H1 (cell line): ENCODE measurements around the gene PRG3. TPM values are rescaled to one million over a fixed set of nuclear protein-coding genes. Genes with fewer than 3 reads are reported as not detected.

Experiments used
- CTCF ChIA-PET: fragments of 300-600 bp; sonication (Branson Sonifier 250); formaldehyde crosslinking; loops from one replicate; lab custom pipeline; 2021; ENCODE audit not compliant: partially characterized antibody; lab: Charles Lee
- POLR2A ChIA-PET: fragments of 300-600 bp; sonication (Branson Sonifier 250); formaldehyde crosslinking; loops from one replicate; lab custom pipeline; 2021; ENCODE audit warnings: inconsistent platforms; ENCODE audit not compliant: partially characterized antibody; lab: Charles Lee
- DNase-seq, 2 experiments: peaks; one replicate each; pipeline versions ENCODE4 v3.0.0 to v3.0.0-alpha.2; 2010 to 2022; ENCODE audit warnings: low spot score in 2 of 2, low read depth in 1 of 2, mixed read lengths in 1 of 2
- FAIRE-seq: peaks from 2 replicates; lab custom pipeline; 2011; peaks lifted over from hg19 to GRCh38; lab: Jason Lieb, UNC
- H2AFZ ChIP-seq: 2 replicates; pipeline ENCODE4 v1.8.1; 2012; ENCODE audit warnings: low read length, inconsistent platforms
- H2AK5ac ChIP-seq: 2 replicates; pipeline ENCODE4 v1.6.1; 2013; ENCODE audit warnings: low read depth, low read length
- H2BK120ac ChIP-seq: replicated peaks from 2 replicates; pipeline ENCODE3; 2013; ENCODE audit warnings: low read depth, low read length, inconsistent platforms
- H2BK12ac ChIP-seq: 2 replicates; pipeline ENCODE4 v1.6.1; 2013; ENCODE audit warnings: low read depth, low read length
- H2BK15ac ChIP-seq: 2 replicates; pipeline ENCODE4 v1.6.1; 2013; ENCODE audit warnings: low read length
- H2BK20ac ChIP-seq: 2 replicates; pipeline ENCODE4 v1.6.1; 2013; ENCODE audit warnings: low read length
- H2BK5ac ChIP-seq: 2 replicates; pipeline ENCODE4 v1.6.1; 2013; ENCODE audit warnings: low read depth, low read length
- H3K14ac ChIP-seq: 2 replicates; pipeline ENCODE4 v1.6.1; 2013; ENCODE audit warnings: inconsistent platforms; ENCODE audit not compliant: insufficient read length
- H3K18ac ChIP-seq: 2 replicates; pipeline ENCODE4 v1.6.1; 2013; ENCODE audit warnings: low read length; ENCODE audit errors: extremely low read depth
- H3K23ac ChIP-seq: 2 replicates; pipeline ENCODE4 v1.6.1; 2013; ENCODE audit warnings: inconsistent platforms; ENCODE audit not compliant: insufficient read length
- H3K23me2 ChIP-seq: 2 replicates; pipeline ENCODE4 v1.6.1; 2013; ENCODE audit warnings: low read depth, low read length
- H3K27ac ChIP-seq: 2 replicates; pipeline ENCODE4 v1.6.1; 2011; ENCODE audit warnings: low read depth, low read length, inconsistent platforms
- H3K27me3 ChIP-seq, 4 experiments: replicated peaks in 1 of 4; 1 replicate in 1 of 4; 2 replicates in 3 of 4; pipeline versions ENCODE4 v1.6.1 to v1.8.1; 2011 to 2013; ENCODE audit warnings: low read length in 3 of 4, mild to moderate bottlenecking in 3 of 4, inconsistent platforms in 2 of 4, mixed read lengths in 2 of 4, moderate library complexity in 1 of 4; ENCODE audit not compliant: control insufficient read depth in 3 of 4, insufficient read depth in 3 of 4; ENCODE audit errors: extremely low read depth in 1 of 4
- H3K36me3 ChIP-seq, 4 experiments: 2 replicates each; pipeline versions ENCODE4 v1.6.1 to v1.8.1; 2011 to 2013; ENCODE audit warnings: mild to moderate bottlenecking in 4 of 4, low read length in 3 of 4, moderate library complexity in 2 of 4, control low read depth in 1 of 4, inconsistent platforms in 1 of 4; ENCODE audit not compliant: insufficient read depth in 4 of 4, control insufficient read depth in 2 of 4
- H3K4ac ChIP-seq: replicated peaks from 2 replicates; pipeline ENCODE3; 2013; ENCODE audit warnings: low read length, low read depth, mixed read lengths, inconsistent platforms; ENCODE audit not compliant: insufficient read length
- H3K4me1 ChIP-seq, 4 experiments: replicated peaks in 1 of 4; 1 replicate in 1 of 4; 2 replicates in 3 of 4; pipeline versions ENCODE4 v1.6.1 to v1.8.1; 2011 to 2013; ENCODE audit warnings: low read length in 3 of 4, inconsistent platforms in 2 of 4, mixed read lengths in 1 of 4; ENCODE audit not compliant: insufficient read depth in 4 of 4, control insufficient read depth in 3 of 4
- H3K4me2 ChIP-seq, 2 experiments: 2 replicates each; pipeline versions ENCODE4 v1.6.1 to v1.8.1; 2011 to 2013; ENCODE audit warnings: low read depth in 2 of 2, low read length in 2 of 2, control low read depth in 1 of 2, inconsistent platforms in 1 of 2, mild to moderate bottlenecking in 1 of 2; ENCODE audit not compliant: insufficient read depth in 1 of 2
- H3K4me3 ChIP-seq, 4 experiments: fragments of 200-600, 300-600 bp in 1 of 4; sonication (generic), shearing (Covaris generic), sonication (Bioruptor Twin) in 1 of 4; 2 replicates each; pipeline versions ENCODE4 v1.5.1 to v1.8.1; 2011 to 2016; ENCODE audit warnings: low read length in 4 of 4, low read depth in 3 of 4, control low read depth in 2 of 4, inconsistent platforms in 2 of 4, mild to moderate bottlenecking in 2 of 4, mixed read lengths in 1 of 4, moderate library complexity in 1 of 4; ENCODE audit not compliant: insufficient read depth in 2 of 4; ENCODE audit errors: extremely low read depth in 1 of 4
- H3K56ac ChIP-seq: replicated peaks from 2 replicates; pipeline ENCODE3; 2013; ENCODE audit warnings: low read depth, mild to moderate bottlenecking, mixed read lengths, low read length, inconsistent platforms; ENCODE audit not compliant: insufficient read length
- H3K79me1 ChIP-seq: 2 replicates; pipeline ENCODE4 v1.6.1; 2013; ENCODE audit warnings: low read depth, low read length, control low read depth
- H3K79me2 ChIP-seq, 2 experiments: 2 replicates each; pipeline versions ENCODE4 v1.6.1 to v1.8.1; 2012 to 2013; ENCODE audit warnings: low read length in 2 of 2, mild to moderate bottlenecking in 2 of 2, inconsistent platforms in 1 of 2; ENCODE audit not compliant: insufficient read depth in 2 of 2, control insufficient read depth in 1 of 2
- H3K9ac ChIP-seq, 4 experiments: replicated peaks in 1 of 4; 1 replicate in 1 of 4; 2 replicates in 3 of 4; pipeline versions ENCODE4 v1.6.1 to v1.8.1; 2011 to 2013; ENCODE audit warnings: low read depth in 3 of 4, low read length in 3 of 4, control low read depth in 2 of 4, mild to moderate bottlenecking in 2 of 4, moderate library complexity in 2 of 4, inconsistent platforms in 1 of 4; ENCODE audit errors: extremely low read depth in 1 of 4
- H3K9me3 ChIP-seq, 2 experiments: 2 replicates each; pipeline versions ENCODE4 v1.6.1 to v1.8.1; 2012 to 2013; ENCODE audit warnings: mild to moderate bottlenecking in 2 of 2, moderate library complexity in 2 of 2, control low read depth in 1 of 2, inconsistent platforms in 1 of 2, low read depth in 1 of 2, low read length in 1 of 2, mixed read lengths in 1 of 2; ENCODE audit not compliant: insufficient read depth in 2 of 2
- H4K20me1 ChIP-seq, 2 experiments: replicated peaks in 1 of 2; 2 replicates each; pipeline versions ENCODE3 to v1.8.1; 2011 to 2013; ENCODE audit warnings: inconsistent platforms in 2 of 2, low read length in 2 of 2, mild to moderate bottlenecking in 1 of 2; ENCODE audit not compliant: insufficient read depth in 2 of 2, control insufficient read depth in 1 of 2
- H4K5ac ChIP-seq: 2 replicates; pipeline ENCODE4 v1.6.1; 2013; ENCODE audit warnings: low read length, low read depth, mixed read lengths, inconsistent platforms; ENCODE audit not compliant: insufficient read length
- H4K8ac ChIP-seq: 2 replicates; pipeline ENCODE4 v1.8.0; 2013; ENCODE audit warnings: mild to moderate bottlenecking, moderate library complexity, low read length, inconsistent platforms; ENCODE audit not compliant: insufficient read depth; ENCODE audit errors: extremely low read depth
- H4K91ac ChIP-seq: replicated peaks from 2 replicates; pipeline ENCODE3; 2013; ENCODE audit warnings: low read length, mixed read lengths, inconsistent platforms; ENCODE audit not compliant: insufficient read length
- CEBPB ChIP-seq: IDR thresholded peaks from 2 replicates; pipeline ENCODE4 v1.6.1; 2012; ENCODE audit warnings: low read depth, low read length
- EZH2 ChIP-seq: fragments of 200-600 bp; sonication (generic); IDR thresholded peaks from 2 replicates; pipeline ENCODE4 v1.7.1; 2012; ENCODE audit warnings: low read depth, mild to moderate bottlenecking, moderate library complexity, low read length, inconsistent platforms; ENCODE audit not compliant: severe bottlenecking
- GTF2F1 ChIP-seq: IDR thresholded peaks from 2 replicates; pipeline ENCODE4 v1.6.1; 2012; ENCODE audit warnings: low read depth, low read length, improper control_type of control experiment, borderline replicate concordance
- MAFK ChIP-seq: IDR thresholded peaks from 2 replicates; pipeline ENCODE4 v1.6.1; 2012; ENCODE audit warnings: low read depth, mild to moderate bottlenecking, improper control_type of control experiment, low read length
- POLR2AphosphoS5 ChIP-seq: IDR thresholded peaks from 2 replicates; pipeline ENCODE4 v1.6.1; 2011; ENCODE audit warnings: low read depth, low read length
- SUZ12 ChIP-seq: fragments of 200-600 bp; sonication (generic); IDR thresholded peaks from 2 replicates; pipeline ENCODE4 v1.6.1; 2012; ENCODE audit warnings: mild to moderate bottlenecking, inconsistent platforms, low read length, moderate library complexity, mixed read lengths
- TBP ChIP-seq: IDR thresholded peaks from 2 replicates; pipeline ENCODE4 v1.6.1; 2011; ENCODE audit warnings: low read depth, low read length, improper control_type of control experiment
- ZNF274 ChIP-seq: IDR thresholded peaks from 2 replicates; pipeline ENCODE4 v1.7.0; 2012; ENCODE audit warnings: low read length, borderline replicate concordance; ENCODE audit errors: extremely low read depth
- whole genome bisulfite sequencing, 2 experiments: shearing (Covaris generic) in 1 of 2; methylation state at CpG; one replicate each; pipeline versions ENCODE4 v1.1.6 to v1.1.7; 2013 to 2015; ENCODE audit warnings: low lambda C conversion rate in 2 of 2, mixed read lengths in 2 of 2, inconsistent platforms in 1 of 2, low coverage in 1 of 2, missing lambda C conversion rate in 1 of 2; ENCODE audit not compliant: insufficient replicate concordance in 2 of 2, insufficient coverage in 1 of 2, insufficient read length in 1 of 2; ENCODE audit errors: extremely low coverage in 1 of 2, missing lambda C conversion rate in 1 of 2; 5-methylcytosine and 5-hydroxymethylcytosine counted together
- polyA plus RNA-seq, 7 experiments: library from polyadenylated mRNA; depleted of rRNA in 3 of 7; stranded (reverse) in 5 of 7; unstranded in 2 of 7; fragments of >200 nt in 5 of 7; fragments of 200-250 nt in 2 of 7; gene quantifications; 1 replicate in 5 of 7; 2 replicates in 1 of 7; 4 replicates in 1 of 7; pipeline versions ENCODE4 v1.2.1 to v1.2.3, GENCODE V29; 2011 to 2013; ENCODE audit warnings: missing spikeins in 2 of 7, mixed read lengths in 2 of 7
- total RNA-seq: library from RNA; stranded (reverse); fragmentation: NEBNext Ultra II Directional; extraction: Animal tissue kit (Norgen Biotek cat#: 25700); gene quantifications from 2 replicates; pipeline ENCODE4 v1.2.1, GENCODE V29; 2021

The PRG3 gene
- total and polyA plus RNA-seq, 2 of the 8 experiments (the other 6 are each of a cell fraction or from before 2014, with no cell fraction given) = not detected

DNA sequence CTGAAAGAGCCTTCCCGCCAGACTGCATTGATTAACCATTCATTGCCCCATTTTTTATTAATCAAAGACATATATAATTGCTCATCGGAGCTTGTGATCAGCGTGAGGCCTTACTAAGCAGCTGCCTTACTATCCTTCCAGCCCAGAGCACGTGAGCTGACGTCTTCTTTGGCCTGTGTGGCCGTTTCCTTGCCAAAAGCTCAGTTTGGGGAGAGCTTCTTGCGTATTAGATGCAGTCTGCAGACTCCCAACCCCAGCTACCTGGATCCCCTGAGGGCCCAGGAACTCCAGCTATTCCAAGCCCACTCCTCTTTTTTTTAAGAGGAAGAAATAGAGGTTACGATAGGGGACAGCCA lies 46.8 kb upstream of the PRG3 start:
- Histone ChIP-seq H3K36me3 (peaks cover 0 to 14% (median 1%) of the 10 kb centered on the region in 4 experiments; a peak in 2 of 8 replicates), H3K56ac (no peak overlapping the region), H2BK20ac (no peak overlapping the region), H3K79me2 (no peaks in the 10 kb centered on the region), H3K4me3 (no peak overlapping the region), H2BK12ac (no peak overlapping the region), H3K4me2 (peak overlapping the region in 1 of 2 experiments; percentile 84; a peak in 1 of 4 replicates), H3K27ac (no peak overlapping the region), H3K9me3 (no peaks in the 10 kb centered on the region), H4K20me1 (no peaks in the 10 kb centered on the region), H2BK15ac (0 out of 2 replicates have a peak overlapping the region, but pooled peaks have one; percentile 85), H3K9ac (no peak overlapping the region), H4K5ac (no peak overlapping the region), H3K23ac (no peak overlapping the region), H2BK120ac (no peak overlapping the region), H2AFZ (no peak overlapping the region), H4K8ac (no peak overlapping the region), H3K79me1 (peaks cover 4% of the 10 kb centered on the region; the same call in 1 of the 2 replicates), H3K4me1 (peaks cover 0 to 19% (median 13%) of the 10 kb centered on the region in 4 experiments; a peak in 6 of 7 replicates), H3K18ac (no peak overlapping the region), H2BK5ac (no peak overlapping the region), H3K27me3 (peaks cover 0 to 11% (median 5%) of the 10 kb centered on the region in 4 experiments; a peak in 5 of 7 replicates), H3K23me2 (no peaks in the 10 kb centered on the region; the same call in 1 of the 2 replicates), H4K91ac (no peak overlapping the region), H2AK5ac (no peak overlapping the region), H3K14ac (no peak overlapping the region), H3K4ac (no peak overlapping the region)
- no peak for DNase-seq
- CTCF ChIA-PET = interaction anchor here (0.7 to 10.1 kb wide), 12 partner anchors 9 to 135 kb away, joined by 3 to 68 read pairs (median 4); partner anchors contain the start of gene RTN4RL2
- WGBS, 2 experiments = 87% methylated on average over 8 of the region's 8 CpGs; no CpG with 5 or more reads in 1 of the 2 experiments
- POLR2A ChIA-PET = interaction anchor here (0.6 to 1.7 kb wide), 5 partner anchors 27 to 285 kb away, joined by 3 to 4 read pairs (median 3); partner anchors contain the start of genes MED19, TMX2 and UBE2L6
- FAIRE-seq = no peak
- no peak for TF ChIP-seq SUZ12
- no peak for TF ChIP-seq EZH2
- TF ChIP-seq POLR2AphosphoS5 = no peak
- TF ChIP-seq ZNF274 = no peak
- TF ChIP-seq GTF2F1 = no peak
- TF ChIP-seq TBP = no peak
- no peak for TF ChIP-seq MAFK
- no peak for TF ChIP-seq CEBPB
